Measurements from ENCODE around the gene EGFR. TPM values are rescaled to one million over a fixed set of nuclear protein-coding genes. Genes with fewer than 3 reads are reported as not detected.

The EGFR gene
- total RNA-seq, 1 experiment from 2014 or later, result 50.0 TPM

GRCh38 chr7:55174856-55175255 is 156.0 kb downstream of the EGFR start:
- H3K36me3 ChIP-seq (ENCODE audit: low read depth, low read length), result peaks cover 61% of the 10 kb centered on the region

GRCh38 chr7:55177068-55177530 is 158.3 kb downstream of the EGFR start:
- CTCF ChIA-PET, result interaction anchor here (0.6 kb wide), 1 partner anchor 388 kb away, joined by 3 read pairs; no protein-coding TSS in a partner anchor
- H3K27ac ChIP-seq (ENCODE audit: low read length), result no peak overlapping the region
- intact Hi-C loops (cut with micrococcal nuclease), result no loop called here
- no peak overlapping the region for H3K9ac ChIP-seq (ENCODE audit: low read length)
- no peaks in the 10 kb centered on the region for H3K4me1 ChIP-seq (ENCODE audit: insufficient read depth, low read length)
- ATAC-seq, result no peak
- no peaks in the 10 kb centered on the region for H4K20me1 ChIP-seq (ENCODE audit: low read length)
- no peaks in the 10 kb centered on the region for H3F3A ChIP-seq (ENCODE audit: low read length, unreplicated experiment)
- TF ChIP-seq CTCF (conservative IDR thresholded peaks at IDR 0.05; ENCODE audit: low read depth, low read length) (no peak), EZH2 (IDR thresholded peaks at IDR 0.05; ENCODE audit: low read length, unreplicated experiment) (no peak), EZH2phosphoT487 (IDR thresholded peaks at IDR 0.05; ENCODE audit: borderline replicate concordance, low read length) (no peak)
- H2AFZ ChIP-seq (ENCODE audit: low read length), result no peak overlapping the region
- no peaks in the 10 kb centered on the region for H3K79me2 ChIP-seq (ENCODE audit: low read length)
- H3K9me2 ChIP-seq (replicated peaks; ENCODE audit: low read length), result no peaks in the 10 kb centered on the region
- H3K4me3 ChIP-seq (ENCODE audit: low read length), result no peak overlapping the region
- H3K27me3 ChIP-seq (ENCODE audit: low read length), result no peaks in the 10 kb centered on the region
- H3K36me3 ChIP-seq (ENCODE audit: low read depth, low read length), result peaks cover 56% of the 10 kb centered on the region
- DNase-seq, result no peak
- H3K4me2 ChIP-seq (ENCODE audit: low read length), result no peak overlapping the region
- no peaks in the 10 kb centered on the region for H3K9me3 ChIP-seq (ENCODE audit: low read length)
- POLR2A ChIA-PET (ENCODE audit: unreplicated experiment), result no interaction called here
- no TSS peak for BruUV-seq (replicated peaks)

More at GRCh38 chr7:55174856-55175255, 156.0 kb downstream of the EGFR start:
- no peaks in the 10 kb centered on the region for H3K9me2 ChIP-seq (replicated peaks; ENCODE audit: low read length)
- no peaks in the 10 kb centered on the region for H4K20me1 ChIP-seq (ENCODE audit: low read length)
- no peak overlapping the region for H3K4me2 ChIP-seq (ENCODE audit: low read length)
- ChIA-PET CTCF (no interaction called here), POLR2A (ENCODE audit: unreplicated experiment) (no interaction called here)
- intact Hi-C loops (cut with micrococcal nuclease), result no loop called here
- H3K9me3 ChIP-seq (ENCODE audit: low read length), result no peaks in the 10 kb centered on the region
- H3K9ac ChIP-seq (ENCODE audit: low read length), result no peak overlapping the region
- no peaks in the 10 kb centered on the region for H3K27me3 ChIP-seq (ENCODE audit: low read length)
- no peaks in the 10 kb centered on the region for H3F3A ChIP-seq (ENCODE audit: low read length, unreplicated experiment)
- no peak overlapping the region for H3K27ac ChIP-seq (ENCODE audit: low read length)
- H3K4me1 ChIP-seq (ENCODE audit: insufficient read depth, low read length), result no peaks in the 10 kb centered on the region
- H3K79me2 ChIP-seq (ENCODE audit: low read length), result no peaks in the 10 kb centered on the region
- no peak for DNase-seq
- no TSS peak for BruUV-seq (replicated peaks)
- no peak overlapping the region for H3K4me3 ChIP-seq (ENCODE audit: low read length)
- TF ChIP-seq EZH2 (IDR thresholded peaks at IDR 0.05; ENCODE audit: low read length, unreplicated experiment), result no peak
- no peak for TF ChIP-seq CTCF (conservative IDR thresholded peaks at IDR 0.05; ENCODE audit: low read depth, low read length)
- no peak for ATAC-seq
- no peak overlapping the region for H2AFZ ChIP-seq (ENCODE audit: low read length)

- H2AFZ ChIP-seq (ENCODE audit: low read length), result no peak overlapping the region
- no peak overlapping the region for H3K4me3 ChIP-seq (ENCODE audit: low read length)
- BruUV-seq (replicated peaks), result no TSS peak
- H3K79me2 ChIP-seq (ENCODE audit: low read length), result no peaks in the 10 kb centered on the region
- no peaks in the 10 kb centered on the region for H3F3A ChIP-seq (ENCODE audit: low read length, unreplicated experiment)
- peaks cover 57% of the 10 kb centered on the region for H3K36me3 ChIP-seq (ENCODE audit: low read depth, low read length)
- intact Hi-C loops (cut with micrococcal nuclease), result no loop called here
- no peaks in the 10 kb centered on the region for H3K27me3 ChIP-seq (ENCODE audit: low read length)
- POLR2A ChIA-PET (ENCODE audit: unreplicated experiment), result no interaction called here
- DNase-seq, result no peak
- no peak overlapping the region for H3K4me2 ChIP-seq (ENCODE audit: low read length)
- H3K4me1 ChIP-seq (ENCODE audit: insufficient read depth, low read length), result no peaks in the 10 kb centered on the region
- H3K9me2 ChIP-seq (replicated peaks; ENCODE audit: low read length), result no peaks in the 10 kb centered on the region
- CTCF ChIA-PET, result no interaction called here
- no peaks in the 10 kb centered on the region for H4K20me1 ChIP-seq (ENCODE audit: low read length)
- no peak overlapping the region for H3K9ac ChIP-seq (ENCODE audit: low read length)
- H3K27ac ChIP-seq (ENCODE audit: low read length), result no peak overlapping the region
- no peak for TF ChIP-seq EZH2phosphoT487 (IDR thresholded peaks at IDR 0.05; ENCODE audit: borderline replicate concordance, low read length)
- TF ChIP-seq EZH2 (IDR thresholded peaks at IDR 0.05; ENCODE audit: low read length, unreplicated experiment), result no peak
- no peak for TF ChIP-seq CTCF (conservative IDR thresholded peaks at IDR 0.05; ENCODE audit: low read depth, low read length)
- no peaks in the 10 kb centered on the region for H3K9me3 ChIP-seq (ENCODE audit: low read length)
- no peak for ATAC-seq
These were observed 158.9 kb downstream of the EGFR start for GRCh38 chr7:55177589-55178261.
